Mesenchymal stem cell (in vitro differentiated cells and primary cell): ENCODE results near the gene APOBEC3H.

ENCODE experiments used
- DNase-seq: peaks from one replicate; pipeline ENCODE4 v3.0.0-alpha.2; 2013
- H2AFZ ChIP-seq: one replicate; pipeline ENCODE4 v1.6.1; 2013; ENCODE audit warnings: low read depth, mild to moderate bottlenecking, control low read depth, inconsistent platforms, low read length, moderate library complexity
- H2AK5ac ChIP-seq: 2 replicates; pipeline ENCODE4 v1.6.1; 2013; ENCODE audit warnings: low read length, moderate library complexity, mild to moderate bottlenecking, inconsistent platforms; ENCODE audit not compliant: severe bottlenecking
- H2BK120ac ChIP-seq: one replicate; pipeline ENCODE4 v1.6.1; 2013; ENCODE audit warnings: low read depth, mild to moderate bottlenecking, inconsistent platforms, low read length, moderate library complexity
- H2BK12ac ChIP-seq, 2 experiments: one replicate each; pipeline ENCODE4 v1.6.1; 2013; ENCODE audit warnings: inconsistent platforms in 2 of 2, low read length in 2 of 2, mild to moderate bottlenecking in 2 of 2, moderate library complexity in 2 of 2, control low read depth in 1 of 2
- H2BK15ac ChIP-seq: one replicate; pipeline ENCODE4 v1.6.1; 2013; ENCODE audit warnings: mild to moderate bottlenecking, low read depth, inconsistent platforms; ENCODE audit not compliant: poor library complexity, severe bottlenecking
- H2BK5ac ChIP-seq: 2 replicates; pipeline ENCODE4 v1.6.1; 2013; ENCODE audit warnings: low read depth, mild to moderate bottlenecking, low read length, control low read depth, inconsistent platforms; ENCODE audit not compliant: poor library complexity, severe bottlenecking
- H3K14ac ChIP-seq, 2 experiments: one replicate each; pipeline ENCODE4 v1.6.1; 2013; ENCODE audit warnings: inconsistent platforms in 2 of 2, low read length in 2 of 2, control low read depth in 1 of 2, mild to moderate bottlenecking in 1 of 2, moderate library complexity in 1 of 2
- H3K18ac ChIP-seq, 2 experiments: one replicate each; pipeline ENCODE4 v1.6.1; 2013; ENCODE audit warnings: inconsistent platforms in 2 of 2, low read length in 2 of 2, control low read depth in 1 of 2, low read depth in 1 of 2, mild to moderate bottlenecking in 1 of 2
- H3K23ac ChIP-seq, 2 experiments: one replicate each; pipeline ENCODE4 v1.6.1; 2013; ENCODE audit warnings: inconsistent platforms in 2 of 2, low read length in 2 of 2, mild to moderate bottlenecking in 2 of 2, moderate library complexity in 2 of 2, control low read depth in 1 of 2
- H3K27ac ChIP-seq: 2 replicates; pipeline ENCODE4 v1.5.1; 2013; ENCODE audit warnings: mild to moderate bottlenecking, moderate library complexity, low read length, control low read depth, inconsistent platforms; ENCODE audit not compliant: poor library complexity, severe bottlenecking
- H3K27me3 ChIP-seq, 2 experiments: 2 replicates each; pipeline versions ENCODE4 v1.6.1 to v1.7.0; 2013; ENCODE audit warnings: low read length in 2 of 2, mild to moderate bottlenecking in 2 of 2, moderate library complexity in 2 of 2, control low read depth in 1 of 2, inconsistent platforms in 1 of 2; ENCODE audit not compliant: control insufficient read depth in 1 of 2, insufficient read depth in 1 of 2
- H3K36me3 ChIP-seq, 2 experiments: 2 replicates each; pipeline versions ENCODE4 v1.6.1 to v1.7.0; 2013; ENCODE audit warnings: low read length in 2 of 2, control low read depth in 1 of 2, inconsistent platforms in 1 of 2, low read depth in 1 of 2, mild to moderate bottlenecking in 1 of 2; ENCODE audit not compliant: insufficient read depth in 2 of 2, control insufficient read depth in 1 of 2
- H3K4ac ChIP-seq, 2 experiments: one replicate each; pipeline ENCODE4 v1.6.1; 2013; ENCODE audit warnings: inconsistent platforms in 2 of 2, low read length in 2 of 2, mild to moderate bottlenecking in 2 of 2, moderate library complexity in 2 of 2, control low read depth in 1 of 2, low read depth in 1 of 2
- H3K4me1 ChIP-seq: 2 replicates; pipeline ENCODE4 v1.6.1; 2013; ENCODE audit warnings: low read depth, low read length, control low read depth; ENCODE audit not compliant: control insufficient read depth, insufficient read depth
- H3K4me2 ChIP-seq: 2 replicates; pipeline ENCODE4 v1.6.1; 2013; ENCODE audit warnings: low read length, mild to moderate bottlenecking, inconsistent platforms; ENCODE audit not compliant: poor library complexity, severe bottlenecking
- H3K4me3 ChIP-seq, 2 experiments: 2 replicates each; pipeline versions ENCODE4 v1.5.1 to v1.7.0; 2013; ENCODE audit warnings: low read length in 2 of 2, mild to moderate bottlenecking in 2 of 2, control low read depth in 1 of 2, low read depth in 1 of 2; ENCODE audit not compliant: insufficient read depth in 1 of 2
- H3K79me1 ChIP-seq: replicated peaks from 2 replicates; pipeline ENCODE4 v1.6.1; 2013; ENCODE audit warnings: mild to moderate bottlenecking, control low read depth, low read length, inconsistent platforms; ENCODE audit not compliant: poor library complexity, severe bottlenecking
- H3K9ac ChIP-seq: 2 replicates; pipeline ENCODE4 v1.7.0; 2013; ENCODE audit warnings: mild to moderate bottlenecking, low read length, moderate library complexity
- H3K9me3 ChIP-seq: 2 replicates; pipeline ENCODE4 v1.7.0; 2013; ENCODE audit warnings: mild to moderate bottlenecking, low read length; ENCODE audit not compliant: control insufficient read depth
- H4K8ac ChIP-seq: one replicate; pipeline ENCODE4 v1.6.1; 2013; ENCODE audit warnings: inconsistent platforms, mild to moderate bottlenecking, low read length, moderate library complexity
- H4K91ac ChIP-seq: one replicate; pipeline ENCODE4 v1.6.1; 2013; ENCODE audit warnings: mild to moderate bottlenecking, low read length, inconsistent platforms
- WGBS: methylation state at CpG from one replicate; pipeline ENCODE4 v1.1.7; 2013; ENCODE audit warnings: mixed read lengths; 5-methylcytosine and 5-hydroxymethylcytosine counted together

Gene APOBEC3H

DNA sequence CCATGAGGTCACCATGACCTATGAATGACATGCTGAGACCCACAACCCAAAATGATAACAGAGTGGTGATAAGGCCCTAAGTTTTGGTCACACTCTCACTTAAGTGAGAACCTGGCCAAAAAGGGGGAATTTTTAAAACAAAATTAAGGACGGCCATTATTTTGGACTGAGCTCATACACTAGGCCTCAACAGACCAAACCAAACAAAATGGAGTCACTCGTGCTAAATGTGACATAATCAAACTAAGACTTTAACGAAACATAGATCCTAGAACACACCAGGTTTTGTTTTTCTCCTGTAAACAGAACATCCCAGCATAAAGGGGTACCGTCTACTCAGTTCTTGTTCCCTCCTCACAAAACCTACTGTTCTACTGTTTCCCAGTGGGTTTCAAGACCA, 11.4 kb downstream of the APOBEC3H start:
- Histone ChIP-seq H3K23ac (no peak overlapping the region), H4K8ac (no peak overlapping the region), H3K4me1 (no peaks in the 10 kb centered on the region), H3K14ac (no peak overlapping the region), H3K36me3 (no peaks in the 10 kb centered on the region), H2BK12ac (no peak overlapping the region), H2BK120ac (no peak overlapping the region), H3K4me3 (no peak overlapping the region), H2AFZ (no peak overlapping the region), H3K18ac (no peak overlapping the region), H3K27me3 (peaks cover 4 to 15% of the 10 kb centered on the region in 2 experiments), H3K9ac (no peak overlapping the region), H2AK5ac (no peak overlapping the region), H3K27ac (no peak overlapping the region), H3K4ac (no peak overlapping the region), H2BK15ac (no peak overlapping the region), H3K79me1 (no peaks in the 10 kb centered on the region), H3K4me2 (no peak overlapping the region), H4K91ac (no peak overlapping the region), H3K9me3 (no peaks in the 10 kb centered on the region), H2BK5ac (no peak overlapping the region)
- 85% methylated on average over 4 of the region's 4 CpGs for WGBS
- no peak for DNase-seq

- Histone ChIP-seq H3K9ac (no peak overlapping the region), H3K14ac (no peak overlapping the region), H4K8ac (no peak overlapping the region), H2BK120ac (no peak overlapping the region), H2BK15ac (no peak overlapping the region), H3K27me3 (peaks cover 13 to 24% of the 10 kb centered on the region in 2 experiments), H3K79me1 (no peaks in the 10 kb centered on the region), H3K4me2 (no peak overlapping the region), H3K4me1 (no peaks in the 10 kb centered on the region), H3K18ac (no peak overlapping the region), H2AFZ (no peak overlapping the region), H3K4ac (no peak overlapping the region), H2AK5ac (no peak overlapping the region), H3K9me3 (no peaks in the 10 kb centered on the region), H3K23ac (no peak overlapping the region), H2BK5ac (no peak overlapping the region), H3K4me3 (no peak overlapping the region), H3K27ac (no peak overlapping the region), H2BK12ac (no peak overlapping the region), H3K36me3 (no peaks in the 10 kb centered on the region), H4K91ac (no peak overlapping the region)
- WGBS = 92% methylated on average over 9 of the region's 9 CpGs
- no peak for DNase-seq
Measured at GRCh38 chr22:39109361-39109760, 12.3 kb downstream of the APOBEC3H start.

GRCh38 chr22:39110631-39111561, 13.9 kb downstream of the APOBEC3H start:
- H3K4ac ChIP-seq = no peak overlapping the region
- no peak overlapping the region for H2BK120ac ChIP-seq
- no peaks in the 10 kb centered on the region for H3K4me1 ChIP-seq
- H3K36me3 ChIP-seq = no peaks in the 10 kb centered on the region
- H3K79me1 ChIP-seq = no peaks in the 10 kb centered on the region
- no peak overlapping the region for H4K8ac ChIP-seq
- H3K9me3 ChIP-seq = no peaks in the 10 kb centered on the region
- no peak overlapping the region for H2BK12ac ChIP-seq
- peaks cover 27 to 37% of the 10 kb centered on the region in 2 experiments for H3K27me3 ChIP-seq
- no peak for DNase-seq
- H3K14ac ChIP-seq = no peak overlapping the region
- H2AFZ ChIP-seq = no peak overlapping the region
- no peak overlapping the region for H3K18ac ChIP-seq
- WGBS = 75% methylated on average over 15 of the region's 15 CpGs
- H4K91ac ChIP-seq = no peak overlapping the region
- no peak overlapping the region for H2BK15ac ChIP-seq
- H3K4me3 ChIP-seq = no peak overlapping the region
- H3K23ac ChIP-seq = no peak overlapping the region
- H3K27ac ChIP-seq = no peak overlapping the region
- H2BK5ac ChIP-seq = no peak overlapping the region
- H3K4me2 ChIP-seq = no peak overlapping the region
- no peak overlapping the region for H2AK5ac ChIP-seq
- H3K9ac ChIP-seq = no peak overlapping the region

DNA sequence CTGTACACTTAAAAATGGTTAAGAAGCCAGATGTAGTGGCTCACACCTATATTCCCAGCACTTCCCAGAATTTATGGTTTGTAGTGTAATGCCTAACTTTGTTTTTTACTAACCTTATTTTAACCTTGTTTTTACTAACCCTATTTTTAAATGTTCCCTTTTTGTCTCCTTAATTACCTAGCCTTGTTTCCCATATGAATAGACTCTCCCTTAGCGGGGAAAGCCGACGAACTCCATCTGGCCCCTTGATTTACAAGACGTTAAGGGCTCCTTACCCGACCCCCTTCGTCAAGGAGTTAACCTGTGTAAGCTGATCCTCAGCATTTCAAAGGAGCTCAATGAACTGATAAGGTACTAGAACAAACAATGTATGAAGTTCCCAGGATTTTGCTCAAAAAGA, 17.1 kb downstream of the APOBEC3H start:
- Histone ChIP-seq H4K91ac (no peak overlapping the region), H3K9me3 (no peaks in the 10 kb centered on the region), H2BK120ac (no peak overlapping the region), H4K8ac (no peak overlapping the region), H2AFZ (no peak overlapping the region), H3K23ac (no peak overlapping the region), H2BK15ac (no peak overlapping the region), H3K14ac (no peak overlapping the region), H3K4me1 (peaks cover 5% of the 10 kb centered on the region), H2BK5ac (no peak overlapping the region), H2AK5ac (no peak overlapping the region), H3K9ac (no peak overlapping the region), H3K27me3 (peaks cover 34 to 55% of the 10 kb centered on the region in 2 experiments), H3K4ac (no peak overlapping the region), H3K27ac (no peak overlapping the region), H3K36me3 (no peaks in the 10 kb centered on the region), H3K4me3 (no peak overlapping the region), H3K18ac (no peak overlapping the region), H3K4me2 (no peak overlapping the region), H3K79me1 (no peaks in the 10 kb centered on the region), H2BK12ac (no peak overlapping the region)
- 3% methylated on average over 5 of the region's 6 CpGs for WGBS
- DNase-seq = no peak
